H1 (cell line): Measurements from ENCODE around the gene RTL9. TPM values are rescaled to one million over a fixed set of nuclear protein-coding genes. Genes with fewer than 3 reads are reported as not detected.

Source experiments
- CTCF ChIA-PET: fragments of 300-600 bp; sonication (Branson Sonifier 250); formaldehyde crosslinking; loops from one replicate; lab custom pipeline; 2021; ENCODE audit not compliant: partially characterized antibody; lab: Charles Lee
- POLR2A ChIA-PET: fragments of 300-600 bp; sonication (Branson Sonifier 250); formaldehyde crosslinking; loops from one replicate; lab custom pipeline; 2021; ENCODE audit warnings: inconsistent platforms; ENCODE audit not compliant: partially characterized antibody; lab: Charles Lee
- DNase-seq, 2 experiments: peaks; one replicate each; pipeline versions ENCODE4 v3.0.0 to v3.0.0-alpha.2; 2010 to 2022; ENCODE audit warnings: low spot score in 2 of 2, low read depth in 1 of 2, mixed read lengths in 1 of 2
- FAIRE-seq: peaks from 2 replicates; lab custom pipeline; 2011; peaks lifted over from hg19 to GRCh38; lab: Jason Lieb, UNC
- H2AFZ ChIP-seq: 2 replicates; pipeline ENCODE4 v1.8.1; 2012; ENCODE audit warnings: low read length, inconsistent platforms
- H2AK5ac ChIP-seq: 2 replicates; pipeline ENCODE4 v1.6.1; 2013; ENCODE audit warnings: low read depth, low read length
- H2BK120ac ChIP-seq: replicated peaks from 2 replicates; pipeline ENCODE3; 2013; ENCODE audit warnings: low read depth, low read length, inconsistent platforms
- H2BK12ac ChIP-seq: 2 replicates; pipeline ENCODE4 v1.6.1; 2013; ENCODE audit warnings: low read depth, low read length
- H2BK15ac ChIP-seq: 2 replicates; pipeline ENCODE4 v1.6.1; 2013; ENCODE audit warnings: low read length
- H2BK20ac ChIP-seq: 2 replicates; pipeline ENCODE4 v1.6.1; 2013; ENCODE audit warnings: low read length
- H2BK5ac ChIP-seq: 2 replicates; pipeline ENCODE4 v1.6.1; 2013; ENCODE audit warnings: low read depth, low read length
- H3K14ac ChIP-seq: 2 replicates; pipeline ENCODE4 v1.6.1; 2013; ENCODE audit warnings: inconsistent platforms; ENCODE audit not compliant: insufficient read length
- H3K18ac ChIP-seq: 2 replicates; pipeline ENCODE4 v1.6.1; 2013; ENCODE audit warnings: low read length; ENCODE audit errors: extremely low read depth
- H3K23ac ChIP-seq: 2 replicates; pipeline ENCODE4 v1.6.1; 2013; ENCODE audit warnings: inconsistent platforms; ENCODE audit not compliant: insufficient read length
- H3K23me2 ChIP-seq: 2 replicates; pipeline ENCODE4 v1.6.1; 2013; ENCODE audit warnings: low read depth, low read length
- H3K27ac ChIP-seq: 2 replicates; pipeline ENCODE4 v1.6.1; 2011; ENCODE audit warnings: low read depth, low read length, inconsistent platforms
- H3K27me3 ChIP-seq, 4 experiments: replicated peaks in 1 of 4; 1 replicate in 1 of 4; 2 replicates in 3 of 4; pipeline versions ENCODE4 v1.6.1 to v1.8.1; 2011 to 2013; ENCODE audit warnings: low read length in 3 of 4, mild to moderate bottlenecking in 3 of 4, inconsistent platforms in 2 of 4, mixed read lengths in 2 of 4, moderate library complexity in 1 of 4; ENCODE audit not compliant: control insufficient read depth in 3 of 4, insufficient read depth in 3 of 4; ENCODE audit errors: extremely low read depth in 1 of 4
- H3K36me3 ChIP-seq, 4 experiments: 2 replicates each; pipeline versions ENCODE4 v1.6.1 to v1.8.1; 2011 to 2013; ENCODE audit warnings: mild to moderate bottlenecking in 4 of 4, low read length in 3 of 4, moderate library complexity in 2 of 4, control low read depth in 1 of 4, inconsistent platforms in 1 of 4; ENCODE audit not compliant: insufficient read depth in 4 of 4, control insufficient read depth in 2 of 4
- H3K4ac ChIP-seq: replicated peaks from 2 replicates; pipeline ENCODE3; 2013; ENCODE audit warnings: low read length, low read depth, mixed read lengths, inconsistent platforms; ENCODE audit not compliant: insufficient read length
- H3K4me1 ChIP-seq, 4 experiments: replicated peaks in 1 of 4; 1 replicate in 1 of 4; 2 replicates in 3 of 4; pipeline versions ENCODE4 v1.6.1 to v1.8.1; 2011 to 2013; ENCODE audit warnings: low read length in 3 of 4, inconsistent platforms in 2 of 4, mixed read lengths in 1 of 4; ENCODE audit not compliant: insufficient read depth in 4 of 4, control insufficient read depth in 3 of 4
- H3K4me2 ChIP-seq, 2 experiments: 2 replicates each; pipeline versions ENCODE4 v1.6.1 to v1.8.1; 2011 to 2013; ENCODE audit warnings: low read depth in 2 of 2, low read length in 2 of 2, control low read depth in 1 of 2, inconsistent platforms in 1 of 2, mild to moderate bottlenecking in 1 of 2; ENCODE audit not compliant: insufficient read depth in 1 of 2
- H3K4me3 ChIP-seq, 4 experiments: fragments of 200-600, 300-600 bp in 1 of 4; sonication (generic), shearing (Covaris generic), sonication (Bioruptor Twin) in 1 of 4; 2 replicates each; pipeline versions ENCODE4 v1.5.1 to v1.8.1; 2011 to 2016; ENCODE audit warnings: low read length in 4 of 4, low read depth in 3 of 4, control low read depth in 2 of 4, inconsistent platforms in 2 of 4, mild to moderate bottlenecking in 2 of 4, mixed read lengths in 1 of 4, moderate library complexity in 1 of 4; ENCODE audit not compliant: insufficient read depth in 2 of 4; ENCODE audit errors: extremely low read depth in 1 of 4
- H3K56ac ChIP-seq: replicated peaks from 2 replicates; pipeline ENCODE3; 2013; ENCODE audit warnings: low read depth, mild to moderate bottlenecking, mixed read lengths, low read length, inconsistent platforms; ENCODE audit not compliant: insufficient read length
- H3K79me1 ChIP-seq: 2 replicates; pipeline ENCODE4 v1.6.1; 2013; ENCODE audit warnings: low read depth, low read length, control low read depth
- H3K79me2 ChIP-seq, 2 experiments: 2 replicates each; pipeline versions ENCODE4 v1.6.1 to v1.8.1; 2012 to 2013; ENCODE audit warnings: low read length in 2 of 2, mild to moderate bottlenecking in 2 of 2, inconsistent platforms in 1 of 2; ENCODE audit not compliant: insufficient read depth in 2 of 2, control insufficient read depth in 1 of 2
- H3K9ac ChIP-seq, 4 experiments: replicated peaks in 1 of 4; 1 replicate in 1 of 4; 2 replicates in 3 of 4; pipeline versions ENCODE4 v1.6.1 to v1.8.1; 2011 to 2013; ENCODE audit warnings: low read depth in 3 of 4, low read length in 3 of 4, control low read depth in 2 of 4, mild to moderate bottlenecking in 2 of 4, moderate library complexity in 2 of 4, inconsistent platforms in 1 of 4; ENCODE audit errors: extremely low read depth in 1 of 4
- H3K9me3 ChIP-seq, 2 experiments: 2 replicates each; pipeline versions ENCODE4 v1.6.1 to v1.8.1; 2012 to 2013; ENCODE audit warnings: mild to moderate bottlenecking in 2 of 2, moderate library complexity in 2 of 2, control low read depth in 1 of 2, inconsistent platforms in 1 of 2, low read depth in 1 of 2, low read length in 1 of 2, mixed read lengths in 1 of 2; ENCODE audit not compliant: insufficient read depth in 2 of 2
- H4K20me1 ChIP-seq, 2 experiments: replicated peaks in 1 of 2; 2 replicates each; pipeline versions ENCODE3 to v1.8.1; 2011 to 2013; ENCODE audit warnings: inconsistent platforms in 2 of 2, low read length in 2 of 2, mild to moderate bottlenecking in 1 of 2; ENCODE audit not compliant: insufficient read depth in 2 of 2, control insufficient read depth in 1 of 2
- H4K5ac ChIP-seq: 2 replicates; pipeline ENCODE4 v1.6.1; 2013; ENCODE audit warnings: low read length, low read depth, mixed read lengths, inconsistent platforms; ENCODE audit not compliant: insufficient read length
- H4K8ac ChIP-seq: 2 replicates; pipeline ENCODE4 v1.8.0; 2013; ENCODE audit warnings: mild to moderate bottlenecking, moderate library complexity, low read length, inconsistent platforms; ENCODE audit not compliant: insufficient read depth; ENCODE audit errors: extremely low read depth
- H4K91ac ChIP-seq: replicated peaks from 2 replicates; pipeline ENCODE3; 2013; ENCODE audit warnings: low read length, mixed read lengths, inconsistent platforms; ENCODE audit not compliant: insufficient read length
- ASH2L ChIP-seq: fragments of 200-600, 300-600 bp; sonication (generic); IDR thresholded peaks from one replicate; pipeline ENCODE4 v1.7.1; 2017; ENCODE audit warnings: low read length
- CTCF ChIP-seq, 3 experiments: IDR thresholded peaks; 1 replicate in 2 of 3; 2 replicates in 1 of 3; pipeline versions ENCODE4 v1.5.1 to v1.6.1; 2011; ENCODE audit warnings: low read length in 3 of 3, mild to moderate bottlenecking in 3 of 3, inconsistent platforms in 2 of 3, low read depth in 1 of 3, moderate library complexity in 1 of 3; ENCODE audit not compliant: insufficient read depth in 1 of 3; ENCODE audit errors: control extremely low read depth in 1 of 3
- EP300 ChIP-seq, 2 experiments: IDR thresholded peaks; 1 replicate in 1 of 2; 2 replicates in 1 of 2; pipeline ENCODE4 v1.6.1; 2011 to 2012; ENCODE audit warnings: low read depth in 2 of 2, low read length in 2 of 2, mild to moderate bottlenecking in 2 of 2, borderline replicate concordance in 1 of 2, inconsistent platforms in 1 of 2, moderate library complexity in 1 of 2
- GABPA ChIP-seq: IDR thresholded peaks from 2 replicates; pipeline ENCODE4 v1.6.1; 2011; ENCODE audit warnings: mild to moderate bottlenecking, low read length, moderate library complexity, borderline replicate concordance; ENCODE audit not compliant: insufficient read depth
- POLR2A ChIP-seq, 2 experiments: IDR thresholded peaks; 1 replicate in 1 of 2; 2 replicates in 1 of 2; pipeline ENCODE4 v1.6.1; 2011; ENCODE audit warnings: low read depth in 2 of 2, low read length in 2 of 2, mild to moderate bottlenecking in 2 of 2; ENCODE audit errors: control extremely low read depth in 1 of 2
- RAD21 ChIP-seq, 2 experiments: IDR thresholded peaks in 1 of 2; conservative IDR thresholded peaks in 1 of 2; 2 replicates each; pipeline ENCODE4 v1.6.1; 2011; ENCODE audit warnings: low read depth in 2 of 2, low read length in 2 of 2, improper control_type of control experiment in 1 of 2, inconsistent platforms in 1 of 2, mild to moderate bottlenecking in 1 of 2, moderate library complexity in 1 of 2
- SIN3A ChIP-seq, 2 experiments: IDR thresholded peaks in 1 of 2; conservative IDR thresholded peaks in 1 of 2; 2 replicates each; pipeline ENCODE4 v1.6.1; 2011 to 2012; ENCODE audit warnings: low read length in 2 of 2, improper control_type of control experiment in 1 of 2, low read depth in 1 of 2, mild to moderate bottlenecking in 1 of 2
- SUZ12 ChIP-seq: fragments of 200-600 bp; sonication (generic); IDR thresholded peaks from 2 replicates; pipeline ENCODE4 v1.6.1; 2012; ENCODE audit warnings: mild to moderate bottlenecking, inconsistent platforms, low read length, moderate library complexity, mixed read lengths
- WGBS, 2 experiments: shearing (Covaris generic) in 1 of 2; methylation state at CpG; one replicate each; pipeline versions ENCODE4 v1.1.6 to v1.1.7; 2013 to 2015; ENCODE audit warnings: low lambda C conversion rate in 2 of 2, mixed read lengths in 2 of 2, inconsistent platforms in 1 of 2, low coverage in 1 of 2, missing lambda C conversion rate in 1 of 2; ENCODE audit not compliant: insufficient replicate concordance in 2 of 2, insufficient coverage in 1 of 2, insufficient read length in 1 of 2; ENCODE audit errors: extremely low coverage in 1 of 2, missing lambda C conversion rate in 1 of 2; 5-methylcytosine and 5-hydroxymethylcytosine counted together
- polyA plus RNA-seq, 7 experiments: library from polyadenylated mRNA; depleted of rRNA in 3 of 7; stranded (reverse) in 5 of 7; unstranded in 2 of 7; fragments of >200 nt in 5 of 7; fragments of 200-250 nt in 2 of 7; gene quantifications; 1 replicate in 5 of 7; 2 replicates in 1 of 7; 4 replicates in 1 of 7; pipeline versions ENCODE4 v1.2.1 to v1.2.3, GENCODE V29; 2011 to 2013; ENCODE audit warnings: missing spikeins in 2 of 7, mixed read lengths in 2 of 7
- total RNA-seq: library from RNA; stranded (reverse); fragmentation: NEBNext Ultra II Directional; extraction: Animal tissue kit (Norgen Biotek cat#: 25700); gene quantifications from 2 replicates; pipeline ENCODE4 v1.2.1, GENCODE V29; 2021

RTL9 gene
- total and polyA plus RNA-seq, 2 of the 8 experiments (the other 6 are each of a cell fraction or from before 2014, with no cell fraction given): 0.09 to 0.20 TPM

- Histone ChIP-seq H4K5ac (no peak overlapping the region), H3K4me1 (no peaks in the 10 kb centered on the region; a peak in 1 of 7 replicates), H2BK12ac (no peak overlapping the region), H3K9ac (no peak overlapping the region), H3K23me2 (no peaks in the 10 kb centered on the region), H3K36me3 (no peaks in the 10 kb centered on the region), H4K8ac (no peak overlapping the region), H2BK20ac (no peak overlapping the region), H3K18ac (no peak overlapping the region), H3K79me1 (no peaks in the 10 kb centered on the region), H3K14ac (no peak overlapping the region), H2BK120ac (no peak overlapping the region), H3K4me3 (no peak overlapping the region), H4K20me1 (no peaks in the 10 kb centered on the region), H3K27me3 (no peaks in the 10 kb centered on the region), H3K4ac (no peak overlapping the region), H3K4me2 (no peak overlapping the region), H3K56ac (no peak overlapping the region), H2BK5ac (no peak overlapping the region), H2BK15ac (no peak overlapping the region), H2AFZ (peak overlapping the region; percentile 81; the same call in 1 of the 2 replicates), H3K9me3 (no peaks in the 10 kb centered on the region), H4K91ac (no peak overlapping the region), H2AK5ac (no peak overlapping the region), H3K79me2 (no peaks in the 10 kb centered on the region), H3K27ac (no peak overlapping the region), H3K23ac (no peak overlapping the region)
- FAIRE-seq (peak; percentile 80), DNase-seq (peak in 1 of 2 experiments; percentile 62)
- POLR2A ChIA-PET: interaction anchor here (0.6 kb wide), 1 partner anchor 240 kb away, joined by 3 read pairs; no protein-coding TSS in a partner anchor
- TF ChIP-seq SIN3A (conservative IDR thresholded peaks at IDR 0.05 in 1 of 2, IDR thresholded peaks at IDR 0.05 in 1 of 2; ENCODE audit: low read depth in 1 of 2, low read length in 2 of 2): no peak
- TF ChIP-seq RAD21 (IDR thresholded peaks at IDR 0.05 in 1 of 2, conservative IDR thresholded peaks at IDR 0.05 in 1 of 2; ENCODE audit: low read depth in 2 of 2, low read length in 2 of 2): peak; percentile 85 to 90
- TF ChIP-seq SUZ12: no peak
- TF ChIP-seq GABPA: no peak
- no peak for TF ChIP-seq ASH2L
- TF ChIP-seq POLR2A (IDR thresholded peaks at IDR 0.05; ENCODE audit: control extremely low read depth in 1 of 2, low read depth in 2 of 2, low read length in 2 of 2): no peak
- TF ChIP-seq EP300 (IDR thresholded peaks at IDR 0.05; ENCODE audit: borderline replicate concordance in 1 of 2, low read depth in 2 of 2, low read length in 2 of 2): no peak
- TF ChIP-seq CTCF (IDR thresholded peaks at IDR 0.05; ENCODE audit: control extremely low read depth in 1 of 3, insufficient read depth in 1 of 3, low read depth in 1 of 3, low read length in 3 of 3): peak in 2 of 3 experiments; percentile 47 to 73; a peak in 3 of 4 replicates
- CTCF ChIA-PET: interaction anchor here (0.7 to 22.7 kb wide), 22 partner anchors 11 to 517 kb away, joined by 3 to 742 read pairs (median 4); partner anchors contain the start of gene RTL9
- 76% methylated on average over 5 of the region's 5 CpGs; no CpG with 5 or more reads in 1 of the 2 experiments for WGBS, 2 experiments
Measured at GRCh38 chrX:110407910-110408545, 49.4 kb downstream of the RTL9 start.
